GM12892 (cell line): Measurements from ENCODE around the gene WDR81.

Experiments used
- POLR2A ChIP-seq: IDR thresholded peaks from 2 replicates; pipeline ENCODE4 v1.6.1; 2011; ENCODE audit warnings: low read depth, low read length, control low read depth
- POLR2AphosphoS5 ChIP-seq: IDR thresholded peaks from 2 replicates; pipeline ENCODE4 v1.6.1; 2011; ENCODE audit warnings: low read depth, low read length, control low read depth
- TAF1 ChIP-seq: IDR thresholded peaks from 2 replicates; pipeline ENCODE4 v1.6.1; 2011; ENCODE audit warnings: low read depth, mild to moderate bottlenecking, control low read depth, low read length, borderline replicate concordance

DNA sequence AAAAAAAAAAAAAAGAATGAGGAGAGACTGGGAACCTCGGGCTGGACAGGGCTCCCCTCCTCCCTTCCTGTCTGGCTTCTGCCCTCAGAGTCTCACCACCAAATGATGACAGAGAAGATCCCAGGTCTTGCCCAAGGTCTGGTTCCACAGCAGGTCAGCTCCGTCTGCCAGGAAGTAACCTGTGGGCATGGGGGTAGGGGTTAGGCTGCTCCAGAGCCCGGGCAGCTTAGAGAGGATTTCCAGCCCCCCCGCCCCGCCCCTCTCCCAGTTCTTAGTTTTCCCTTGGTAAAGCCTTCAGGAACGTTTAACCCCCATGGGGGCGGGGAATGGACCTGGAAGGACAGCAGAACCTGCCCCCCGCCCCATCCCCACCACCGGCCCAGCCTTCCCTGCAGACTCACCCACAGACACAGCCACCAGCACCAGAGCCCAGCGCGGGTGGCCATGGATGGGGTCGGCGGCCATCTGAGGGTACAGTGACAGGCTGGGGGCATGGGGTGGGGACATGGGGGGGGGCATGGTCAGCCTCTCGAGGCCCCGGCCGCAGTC lies 15.0 kb upstream of the WDR81 start:
- TF ChIP-seq POLR2A: no peak
- TF ChIP-seq POLR2AphosphoS5: no peak
- TF ChIP-seq TAF1: no peak
